ENCODE measurements around the gene PARD3. TPM values are rescaled to one million over a fixed set of nuclear protein-coding genes. Genes with fewer than 3 reads are reported as not detected.

PARD3 gene
- total RNA-seq, 2 donors from 2014 or later = 59.6 to 74.6 TPM

DNA sequence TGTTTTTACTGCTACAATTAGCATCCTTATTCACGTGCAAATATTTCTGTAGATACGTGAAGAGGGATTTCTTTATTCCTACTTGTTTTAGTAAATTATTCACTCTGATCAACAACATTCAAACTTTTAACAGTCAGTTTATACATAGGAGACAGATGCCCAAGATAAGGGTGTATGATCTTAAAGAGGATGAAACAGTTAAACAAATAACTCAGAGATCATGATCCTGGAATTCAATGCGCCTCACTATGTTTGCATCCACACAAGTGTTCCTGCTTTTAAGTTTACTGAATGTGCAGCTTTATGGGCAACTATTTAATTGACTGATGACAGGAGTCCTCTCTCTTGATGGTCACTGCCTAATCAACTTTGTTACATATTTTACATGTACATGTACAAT is 394.8 kb downstream of the PARD3 start:
- H3K9me3 ChIP-seq (ENCODE audit: control insufficient read depth, low read length) = no peaks in the 10 kb centered on the region
- DNase-seq = no peak
- peaks cover 48% of the 10 kb centered on the region for H3K4me1 Mint-ChIP-seq
- H3K27ac ChIP-seq (ENCODE audit: low read depth, low read length) = no peak overlapping the region
- 87 to 100% methylated on average over 1 to 3 of the region's 3 CpGs for WGBS, 2 experiments (ENCODE audit: insufficient coverage in 1 of 2, insufficient read length in 1 of 2)
- no peak overlapping the region for H3K9ac ChIP-seq (ENCODE audit: extremely low read depth, low read length, poor library complexity, severe bottlenecking)
- TF ChIP-seq CTCF (conservative IDR thresholded peaks at IDR 0.05) = no peak
- H3K4me3 Mint-ChIP-seq = no peak overlapping the region
- no peak overlapping the region for H3K4me3 ChIP-seq (ENCODE audit: low read length)
- no peak overlapping the region for H3K27ac Mint-ChIP-seq
- no peaks in the 10 kb centered on the region for H3K36me3 ChIP-seq (ENCODE audit: control insufficient read depth, insufficient read depth, low read length)
- no peaks in the 10 kb centered on the region for H3K9me3 Mint-ChIP-seq
- no peaks in the 10 kb centered on the region for H3K4me1 ChIP-seq (ENCODE audit: control insufficient read depth, insufficient read depth, low read length)
- no peaks in the 10 kb centered on the region for H3K27me3 Mint-ChIP-seq (ENCODE audit: insufficient read depth)
- no peaks in the 10 kb centered on the region for H3K27me3 ChIP-seq (ENCODE audit: control insufficient read depth, insufficient read depth, low read length, poor library complexity, severe bottlenecking)
- no peaks in the 10 kb centered on the region for H3K36me3 Mint-ChIP-seq (ENCODE audit: low read depth)

- H3K36me3 Mint-ChIP-seq (ENCODE audit: low read depth) = no peaks in the 10 kb centered on the region
- peaks cover 40% of the 10 kb centered on the region for H3K4me1 Mint-ChIP-seq
- H3K27me3 ChIP-seq (ENCODE audit: control insufficient read depth, insufficient read depth, low read length, poor library complexity, severe bottlenecking) = no peaks in the 10 kb centered on the region
- H3K4me3 Mint-ChIP-seq = no peak overlapping the region
- H3K36me3 ChIP-seq (ENCODE audit: control insufficient read depth, insufficient read depth, low read length) = no peaks in the 10 kb centered on the region
- H3K27ac ChIP-seq (ENCODE audit: low read depth, low read length) = no peak overlapping the region
- 90% methylated on average over 3 of the region's 4 CpGs; no CpG with 5 or more reads in 1 of the 2 experiments for WGBS, 2 experiments (ENCODE audit: insufficient coverage in 1 of 2, insufficient read length in 1 of 2)
- no peak overlapping the region for H3K9ac ChIP-seq (ENCODE audit: extremely low read depth, low read length, poor library complexity, severe bottlenecking)
- TF ChIP-seq CTCF (conservative IDR thresholded peaks at IDR 0.05) = no peak
- H3K9me3 Mint-ChIP-seq = no peaks in the 10 kb centered on the region
- peaks cover 4% of the 10 kb centered on the region for H3K4me1 ChIP-seq (ENCODE audit: control insufficient read depth, insufficient read depth, low read length)
- no peak overlapping the region for H3K27ac Mint-ChIP-seq
- H3K9me3 ChIP-seq (ENCODE audit: control insufficient read depth, low read length) = no peaks in the 10 kb centered on the region
- no peak for DNase-seq
- no peaks in the 10 kb centered on the region for H3K27me3 Mint-ChIP-seq (ENCODE audit: insufficient read depth)
- H3K4me3 ChIP-seq (ENCODE audit: low read length) = no peak overlapping the region
Measured at GRCh38 chr10:34415039-34415438, 400.1 kb downstream of the PARD3 start.

DNA sequence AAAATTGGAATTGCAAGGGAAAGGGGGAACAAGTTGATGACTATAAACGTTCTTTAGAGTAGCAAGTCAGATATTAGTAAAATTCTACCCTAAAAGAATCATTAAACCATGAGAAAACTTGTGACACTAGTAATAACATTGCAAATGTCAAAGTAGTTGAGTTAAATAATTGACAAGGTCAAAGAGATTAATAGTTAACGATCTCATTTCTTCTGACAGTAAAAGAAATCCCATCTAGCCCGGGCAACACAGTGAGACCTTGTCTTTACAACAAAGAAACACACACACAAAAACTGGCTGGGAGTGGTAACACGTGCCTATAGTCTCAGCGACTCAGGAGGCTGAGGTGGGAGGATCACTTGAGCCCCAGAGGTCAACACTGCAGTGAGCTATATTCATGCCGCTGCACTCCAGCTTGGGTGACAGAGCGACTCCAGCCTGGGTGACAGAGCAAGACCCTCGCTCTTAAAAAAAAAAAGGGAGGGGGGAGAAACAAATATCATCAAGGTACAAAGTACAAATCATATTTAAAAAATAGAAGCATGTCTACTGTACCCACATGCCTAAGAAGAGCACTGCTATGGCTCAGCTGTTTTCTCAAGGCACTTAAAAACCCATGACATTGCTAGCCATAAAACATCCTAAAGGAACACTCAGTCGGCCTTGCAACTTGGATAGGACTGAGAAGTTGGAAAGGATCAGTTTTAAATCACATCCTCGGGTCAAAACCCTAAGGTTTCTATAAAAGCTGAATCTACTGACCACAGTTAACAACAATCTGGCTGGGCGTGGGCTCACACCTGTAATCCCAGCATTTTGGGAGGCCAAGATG is 401.1 kb downstream of the PARD3 start:
- H3K9ac ChIP-seq (ENCODE audit: extremely low read depth, low read length, poor library complexity, severe bottlenecking) = peak overlapping the region; percentile 11
- no peak overlapping the region for H3K4me3 ChIP-seq (ENCODE audit: low read length)
- 53 to 88% methylated on average over 2 to 10 of the region's 11 CpGs for WGBS, 2 experiments (ENCODE audit: insufficient coverage in 1 of 2, insufficient read length in 1 of 2)

More for the DNA sequence above, 401.1 kb downstream of the PARD3 start:
- Histone ChIP-seq H3K36me3 (ENCODE audit: control insufficient read depth, insufficient read depth, low read length) (no peaks in the 10 kb centered on the region), H3K27ac (ENCODE audit: low read depth, low read length) (no peak overlapping the region), H3K9me3 (ENCODE audit: control insufficient read depth, low read length) (no peaks in the 10 kb centered on the region), H3K27me3 (ENCODE audit: control insufficient read depth, insufficient read depth, low read length, poor library complexity, severe bottlenecking) (no peaks in the 10 kb centered on the region), H3K4me1 (ENCODE audit: control insufficient read depth, insufficient read depth, low read length) (peaks cover 4% of the 10 kb centered on the region)
- Mint-ChIP-seq H3K27ac (no peak overlapping the region), H3K27me3 (ENCODE audit: insufficient read depth) (no peaks in the 10 kb centered on the region), H3K36me3 (ENCODE audit: low read depth) (no peaks in the 10 kb centered on the region), H3K4me3 (no peak overlapping the region), H3K4me1 (peaks cover 38% of the 10 kb centered on the region), H3K9me3 (no peaks in the 10 kb centered on the region)
- TF ChIP-seq CTCF (conservative IDR thresholded peaks at IDR 0.05) = no peak
- DNase-seq = no peak

Data from endodermal cell (in vitro differentiated cells).